Stimulated activated CD8-positive, alpha-beta memory T cell treated with anti-CD3 and anti-CD28 coated beads, Interleukin-12 subunit alpha, Interleukin-12 subunit beta, amount 100 ng/mL, for 4 hours (primary cell): ENCODE measurements around the gene NUDT11.
"Not testable (repeated sequence)": the region's sequence is repeated elsewhere in the genome, so short reads cannot be mapped to it uniquely, and the experiment has no call there.

ENCODE experiments used
- DNase-seq: peaks from one replicate; pipeline ENCODE4 v3.0.0-alpha.2; 2020; ENCODE audit warnings: low read depth

Gene NUDT11

DNA sequence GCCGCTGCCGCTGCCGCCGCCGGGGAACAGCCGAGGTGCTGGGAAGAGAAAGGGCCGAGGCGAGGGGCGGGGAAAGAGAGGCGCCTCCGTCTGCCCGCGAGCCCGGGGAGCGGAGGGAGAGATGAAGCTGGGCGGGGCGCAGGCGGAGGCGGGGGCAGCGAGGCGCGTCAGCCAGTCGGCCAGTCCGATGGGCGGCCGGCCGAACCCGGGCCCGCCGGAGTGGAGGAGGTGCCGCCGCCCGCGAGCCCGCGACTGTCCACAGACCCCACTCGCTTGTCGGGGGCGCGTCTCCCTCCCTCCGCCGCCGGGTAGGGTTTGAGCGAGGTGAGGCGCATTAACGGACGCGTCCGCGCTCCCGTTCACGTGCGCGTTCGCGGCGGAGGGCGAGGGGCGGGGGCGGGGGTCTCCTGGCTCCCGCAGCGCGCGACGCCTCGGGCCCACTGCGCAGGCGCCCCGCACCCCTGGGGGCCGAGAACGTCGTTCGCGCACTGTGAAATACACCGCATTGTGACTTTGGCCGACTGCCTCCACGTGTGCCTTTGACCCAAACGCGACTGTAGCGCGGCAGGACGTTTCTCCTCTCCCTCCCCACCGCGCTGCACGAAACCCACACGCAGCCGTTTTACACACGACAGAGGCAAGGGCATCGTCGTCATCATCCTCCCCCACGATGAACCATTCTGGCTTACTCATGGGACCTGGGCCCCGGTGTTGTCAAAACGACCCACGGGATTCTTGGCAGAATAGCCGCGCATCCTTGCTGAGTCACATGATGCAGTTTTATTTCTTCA, at the start of gene NUDT11:
TSS of gene NUDT11 (minus strand) at position 92 of the 791 bp plus-strand sequence. CDS start 148 bp downstream, outside the sequence.
- peak; percentile 35 for DNase-seq

DNA sequence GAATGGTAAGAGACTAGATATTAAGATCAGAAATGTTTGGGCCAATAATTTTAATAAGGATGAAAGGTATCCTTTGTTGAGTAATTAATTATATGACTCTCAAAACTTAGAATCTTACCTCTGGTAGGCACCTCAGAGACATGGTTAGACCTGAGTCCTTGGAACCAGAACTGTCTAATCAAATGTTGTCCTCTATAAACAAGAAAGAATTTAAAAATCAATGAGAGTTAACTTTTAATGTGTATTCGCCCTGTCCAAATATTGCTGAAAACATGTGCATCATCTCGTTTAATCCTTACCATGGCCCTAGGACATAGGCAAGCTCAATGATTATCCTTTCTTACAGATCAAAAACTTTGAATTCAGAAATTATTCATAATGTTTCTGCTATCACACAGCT, 24.0 kb upstream of the NUDT11 start:
- DNase-seq = no peak

DNA sequence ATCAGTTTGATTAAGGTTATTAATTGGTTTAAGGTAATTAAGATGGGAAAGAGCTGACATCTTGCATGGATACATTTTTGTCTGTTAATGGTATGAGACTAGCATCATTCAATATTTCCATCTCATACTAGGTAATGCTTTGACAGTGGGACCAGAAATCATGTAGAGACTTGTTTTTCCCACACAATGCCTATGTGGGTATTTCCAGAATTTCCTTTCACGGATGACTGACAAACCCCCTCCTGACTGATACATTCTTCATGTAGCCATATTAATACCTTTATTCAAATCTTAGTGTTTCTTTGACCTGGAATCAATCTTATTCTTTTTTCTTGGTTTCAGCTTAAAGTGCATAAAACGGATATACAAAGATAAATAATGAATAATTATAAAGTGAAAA, 22.7 kb upstream of the NUDT11 start:
- DNase-seq = not testable (repeated sequence)

DNA sequence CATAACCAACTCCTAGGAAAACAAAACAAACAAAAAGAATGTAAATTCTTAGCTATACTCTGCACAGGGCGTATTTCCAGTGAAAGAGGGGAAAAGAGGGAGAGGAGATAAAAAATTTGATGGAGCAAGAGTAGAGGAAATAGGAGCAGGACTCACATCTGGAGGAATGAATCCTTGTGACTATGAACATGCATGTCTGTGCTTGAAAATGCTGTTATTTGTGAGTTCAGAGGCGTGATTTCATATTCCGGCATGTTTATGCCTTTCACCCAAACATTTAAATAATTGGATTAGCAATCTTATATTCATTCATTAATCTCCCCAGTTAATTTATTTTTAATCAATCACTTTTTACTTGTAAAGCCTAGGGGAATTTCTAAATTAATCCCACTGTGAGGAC, 11.2 kb upstream of the NUDT11 start:
- DNase-seq = no peak

DNA sequence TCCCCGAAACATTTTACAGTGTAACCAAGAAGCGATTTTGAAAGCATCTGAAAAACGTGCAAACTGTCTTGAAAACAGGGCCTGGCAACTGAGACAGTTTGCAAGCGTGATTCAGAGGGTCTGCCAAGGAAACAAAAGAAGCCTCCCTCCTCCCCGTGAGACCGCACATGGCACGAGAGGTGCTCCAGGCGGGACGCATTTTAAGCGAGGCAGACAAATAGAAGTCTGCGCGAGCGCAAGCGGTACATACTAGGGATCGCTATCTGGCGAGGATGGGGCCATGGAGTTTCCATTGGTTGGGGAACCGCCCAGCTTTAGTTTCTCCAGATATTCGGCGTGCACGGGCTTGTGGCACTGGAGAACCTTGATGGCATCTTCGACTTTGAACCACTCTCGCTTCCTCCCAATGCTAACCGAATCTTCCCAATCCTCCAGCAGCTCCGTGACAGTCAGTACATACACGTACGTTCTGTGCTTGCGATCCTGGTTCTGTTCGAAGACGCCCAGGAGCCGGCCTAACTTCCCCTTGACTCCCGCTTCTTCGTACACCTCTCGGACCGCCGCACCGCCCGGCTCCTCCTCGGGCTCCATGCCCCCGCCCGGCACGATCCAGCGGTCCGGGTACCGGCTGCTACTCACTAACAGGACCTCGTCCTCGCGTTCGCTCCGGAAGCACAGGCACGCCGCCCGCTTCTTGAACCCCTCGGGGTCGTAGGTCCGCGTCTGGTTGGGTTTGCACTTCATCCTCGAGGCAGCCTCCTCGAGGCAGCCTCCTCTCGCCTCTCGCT, 497 bp downstream of the NUDT11 start:
- not testable (repeated sequence) for DNase-seq

DNA sequence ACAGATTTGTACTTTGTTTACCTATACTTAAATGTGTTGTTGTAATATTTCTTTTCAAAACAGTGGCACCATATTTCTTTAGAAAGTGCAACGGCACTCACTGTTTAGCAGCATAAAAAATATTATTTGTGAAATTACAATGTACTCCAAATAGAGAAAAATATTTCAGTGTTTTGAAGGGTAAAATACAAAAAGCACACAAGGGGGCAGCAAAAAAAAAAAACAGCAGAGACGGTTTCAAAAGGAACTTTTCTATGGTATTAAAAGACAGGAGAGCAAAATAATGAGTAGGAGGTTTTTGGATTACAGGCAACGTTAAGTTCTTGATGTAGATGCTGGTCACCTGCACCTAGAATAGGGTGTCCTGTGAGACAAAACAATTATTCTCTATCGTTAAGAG, 2.0 kb downstream of the NUDT11 start:
- no peak for DNase-seq

DNA sequence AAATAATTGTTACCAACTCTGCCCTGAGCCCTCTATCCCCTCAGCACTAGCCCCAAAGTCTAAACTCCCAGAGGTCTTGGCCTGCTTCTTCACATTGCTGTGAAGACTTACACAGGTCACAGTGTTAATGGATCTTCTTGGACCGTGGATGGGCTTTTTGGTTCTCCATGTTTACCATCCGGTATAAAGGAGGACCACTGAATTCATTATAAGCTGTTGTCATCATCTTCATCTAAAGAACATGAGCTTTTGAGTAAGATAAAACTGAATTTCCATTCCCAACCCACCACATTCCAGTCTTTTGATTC, 8.5 kb downstream of the NUDT11 start:
- no peak for DNase-seq

DNA sequence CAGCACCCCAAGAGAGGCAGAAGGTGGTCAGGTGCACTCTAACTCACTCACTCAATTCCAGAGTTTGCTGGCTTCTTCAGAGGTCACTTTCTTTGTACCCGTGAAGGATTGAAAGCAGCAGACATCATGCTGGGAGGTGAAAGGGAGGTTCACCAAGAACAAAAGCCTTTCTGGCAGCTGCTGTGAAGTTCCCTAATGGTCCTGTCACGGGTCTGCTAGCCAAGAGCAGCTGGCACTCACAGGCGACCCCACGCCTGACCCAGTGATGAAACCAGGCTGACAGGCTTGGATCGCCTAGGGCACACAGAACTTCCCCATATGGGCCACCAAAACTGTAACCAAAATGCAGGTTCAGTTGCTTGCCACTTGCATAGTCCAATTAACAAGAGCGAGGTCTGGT, 11.8 kb downstream of the NUDT11 start:
- no peak for DNase-seq

DNA sequence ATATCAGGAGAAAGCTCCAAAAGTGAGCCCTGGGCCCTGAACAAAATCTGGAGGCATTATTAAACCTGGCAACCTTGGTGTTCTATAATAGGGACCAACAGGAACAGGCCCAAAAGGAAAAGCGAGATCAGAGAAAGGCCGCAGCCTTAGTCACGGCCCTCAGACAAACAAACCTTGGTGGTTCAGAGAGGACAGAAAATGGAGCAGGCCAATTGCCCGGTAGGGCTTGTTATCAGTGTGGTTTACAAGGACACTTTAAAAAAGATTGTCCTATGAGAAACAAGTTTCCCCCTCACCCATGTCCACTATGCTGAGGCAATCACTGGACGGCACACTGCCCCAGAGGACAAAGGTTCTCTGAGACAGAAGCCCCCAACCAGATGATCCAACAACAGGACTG, 14.0 kb downstream of the NUDT11 start:
- not testable (repeated sequence) for DNase-seq

DNA sequence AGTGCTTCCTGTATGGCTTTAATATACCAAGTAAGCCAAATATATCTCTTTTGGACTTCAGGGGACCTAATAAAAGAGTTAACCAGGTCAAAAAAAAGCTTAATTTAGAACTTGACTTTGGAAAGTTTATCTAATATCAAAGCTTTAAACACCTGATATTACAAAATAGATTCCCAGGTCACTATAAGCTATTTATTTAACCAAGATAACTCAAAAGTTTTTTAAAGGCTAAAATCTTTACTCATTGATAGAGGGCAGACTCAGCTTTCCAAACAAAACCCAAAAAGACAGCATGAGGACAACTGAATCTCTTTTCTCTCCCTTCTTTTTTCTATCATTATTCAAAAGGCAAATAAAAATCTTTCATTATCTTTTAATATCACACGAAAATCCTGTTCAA, 19.5 kb downstream of the NUDT11 start:
- DNase-seq = no peak

DNA sequence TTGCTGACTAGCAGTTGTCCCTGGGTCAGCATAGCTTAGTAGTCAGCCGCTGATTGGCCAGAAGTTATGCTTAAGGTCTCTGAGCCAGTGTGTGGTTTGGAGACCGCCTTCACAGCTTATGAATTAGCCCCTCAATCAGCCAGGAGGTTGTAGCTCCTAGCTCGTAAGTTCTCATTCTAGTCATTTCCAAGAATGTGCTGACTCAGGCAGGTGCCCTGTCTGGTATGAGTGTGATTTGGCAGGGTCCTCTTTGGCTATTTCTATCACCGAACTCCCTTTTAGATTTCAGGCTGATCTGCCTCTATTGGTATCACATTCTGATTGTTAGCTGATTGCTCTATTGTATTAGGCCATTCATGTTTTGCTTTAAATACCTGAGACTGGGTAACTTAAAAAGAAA, 33.1 kb downstream of the NUDT11 start:
- DNase-seq = no peak

DNA sequence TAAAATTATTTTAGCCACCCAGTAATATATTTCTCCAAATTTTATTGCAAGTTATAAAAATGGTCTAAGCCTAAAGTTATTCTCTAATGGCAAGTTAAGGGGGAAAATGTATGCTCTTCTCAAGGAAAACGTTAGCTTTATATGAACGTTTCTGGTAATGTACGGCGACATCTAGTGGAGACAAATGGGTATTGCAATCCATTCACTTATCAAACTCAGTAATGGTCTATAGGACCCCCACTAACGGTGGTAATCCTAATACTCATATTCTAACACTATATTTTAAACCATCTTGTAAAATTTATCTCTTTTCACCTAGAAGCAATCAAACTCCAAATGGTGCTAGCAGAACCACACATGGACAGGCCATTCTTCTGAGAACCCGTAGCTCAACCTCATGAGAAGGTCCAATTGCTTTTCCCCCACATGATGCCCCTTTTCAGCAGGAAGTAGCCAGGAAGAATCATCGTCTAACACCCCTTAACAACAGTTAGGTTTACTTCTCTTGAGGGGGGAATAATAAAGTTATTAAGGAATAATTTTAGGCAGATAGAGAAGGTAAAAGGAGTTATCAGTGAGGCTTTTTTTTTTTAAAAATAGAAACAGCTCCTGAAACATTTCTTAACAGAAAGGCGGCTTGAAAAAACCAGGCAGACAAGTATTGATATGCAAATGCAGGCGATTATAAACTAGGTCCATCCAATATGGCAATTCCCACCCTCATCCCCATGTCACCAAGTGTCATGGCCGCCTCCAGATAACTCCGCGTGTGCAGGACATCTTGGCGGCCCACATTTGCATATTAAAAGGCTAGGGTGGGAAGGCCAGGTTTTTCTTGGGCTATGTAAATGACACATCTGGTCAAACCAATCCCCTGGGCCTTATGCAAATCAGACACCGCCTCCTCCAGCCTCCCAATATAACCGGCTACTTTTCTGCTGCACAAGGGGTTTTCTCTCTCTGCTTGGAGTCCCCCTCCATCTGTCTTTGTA, 35.0 kb downstream of the NUDT11 start:
- no peak for DNase-seq

DNA sequence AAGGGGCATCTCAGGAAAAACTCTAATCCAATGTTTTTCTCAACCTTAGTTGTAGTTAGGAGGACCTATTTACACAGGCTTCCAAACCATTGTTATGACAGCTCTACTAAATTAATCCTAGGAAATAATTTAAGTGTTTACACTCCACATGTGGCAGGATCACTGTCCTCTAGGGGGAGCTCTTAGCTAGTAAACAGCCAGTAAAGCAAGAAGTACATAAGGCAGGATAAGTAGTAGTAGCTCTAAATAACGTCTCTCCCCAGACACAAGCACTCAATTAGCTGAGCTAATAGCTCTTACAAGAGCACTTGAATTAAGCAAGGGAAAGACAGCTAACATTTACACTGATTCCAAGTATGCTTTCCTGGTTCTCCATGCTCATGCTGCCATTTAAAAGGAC, 37.3 kb downstream of the NUDT11 start:
- DNase-seq = no peak

DNA sequence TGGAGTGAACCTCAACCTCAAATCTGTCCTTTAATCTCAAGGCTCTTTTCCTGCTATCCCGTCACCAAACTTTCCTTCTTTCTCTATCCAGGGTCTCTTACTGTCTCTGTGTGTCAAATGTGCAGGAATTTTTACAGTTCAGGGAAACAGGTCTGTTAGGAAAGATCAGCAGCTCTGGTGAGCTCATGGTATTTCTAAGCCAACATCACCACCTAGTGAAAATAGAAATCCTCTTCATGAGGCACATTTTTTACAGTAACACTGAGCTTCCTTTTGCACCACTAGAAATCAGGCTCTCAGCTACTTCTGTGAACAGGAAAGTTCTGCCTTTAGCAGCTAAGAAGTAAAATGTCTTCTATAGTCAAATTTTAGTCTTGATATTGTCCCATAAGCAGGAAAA, 39.6 kb downstream of the NUDT11 start:
- DNase-seq = no peak

DNA sequence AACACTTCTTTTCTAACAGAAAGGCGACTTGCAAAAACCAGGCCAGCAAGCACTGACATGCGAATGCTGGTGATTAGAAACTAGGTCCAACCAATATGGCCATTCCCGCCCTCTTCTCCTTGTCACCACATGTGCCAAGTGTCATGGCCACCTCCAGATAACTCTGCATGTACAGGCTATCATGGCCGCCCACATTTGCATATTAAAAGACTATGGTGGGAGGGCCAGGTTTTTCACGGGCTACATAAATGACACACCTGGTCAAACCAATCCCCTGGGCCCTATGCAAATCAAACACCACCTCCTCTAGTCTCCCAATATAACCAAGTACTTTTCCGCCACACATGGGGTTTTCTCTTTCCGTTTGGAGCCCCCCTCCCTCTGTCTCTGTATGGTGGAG, 40.1 kb downstream of the NUDT11 start:
- no peak for DNase-seq

DNA sequence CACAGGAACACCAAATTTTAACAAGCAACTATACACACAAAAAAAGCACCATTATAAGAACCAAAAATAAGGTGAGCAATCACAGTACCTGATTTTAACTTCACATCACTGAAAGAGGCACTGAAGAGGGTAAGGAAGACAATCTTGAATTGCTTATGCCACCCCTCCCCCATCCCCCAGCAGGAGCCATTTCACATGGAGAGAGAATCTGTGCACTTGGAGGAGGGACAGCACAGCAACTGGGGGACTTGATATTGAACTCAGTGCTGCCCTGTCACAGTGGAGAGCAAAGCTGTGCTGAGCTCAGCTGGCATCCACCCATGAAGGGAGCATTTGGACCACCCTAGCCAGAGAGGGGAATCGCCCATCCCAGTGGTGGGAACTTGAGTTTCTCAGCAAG, 56.0 kb downstream of the NUDT11 start:
- DNase-seq = no peak
